CD14-positive monocyte (primary cell): ENCODE results near the gene NOP14. TPM values are rescaled to one million over a fixed set of nuclear protein-coding genes. Genes with fewer than 3 reads are reported as not detected.
A peak's percentile ranks its signal among the peaks of the same experiment; 100 is the strongest.

Experiments used
- DNase-seq, 3 donors: peaks; one replicate each; pipeline ENCODE4 v3.0.0-alpha.2; 2011 to 2022
- H2AFZ ChIP-seq: 2 replicates; pipeline ENCODE4 v1.6.0; 2012; ENCODE audit warnings: mild to moderate bottlenecking, low read depth, low read length, inconsistent platforms; ENCODE audit not compliant: insufficient read depth, poor library complexity, severe bottlenecking
- H3K27ac ChIP-seq, 2 donors: 1 replicate in 1 of 2; 2 replicates in 1 of 2; pipeline ENCODE4 v1.5.1; 2012 to 2013; ENCODE audit warnings: low read length in 2 of 2, control low read depth in 1 of 2, inconsistent platforms in 1 of 2, low read depth in 1 of 2, mild to moderate bottlenecking in 1 of 2
- H3K27me3 ChIP-seq, 2 donors: one replicate each; pipeline versions ENCODE4 v1.6.0 to v1.6.1; 2011 to 2013; ENCODE audit warnings: low read length in 2 of 2; ENCODE audit not compliant: control insufficient read depth in 2 of 2, insufficient read depth in 2 of 2
- H3K36me3 ChIP-seq, 2 donors: replicated peaks in 1 of 2; 1 replicate in 1 of 2; 2 replicates in 1 of 2; pipeline versions ENCODE4 v1.5.1 to v1.6.1; 2012 to 2013; ENCODE audit warnings: low read length in 2 of 2, control low read depth in 1 of 2, inconsistent platforms in 1 of 2, mild to moderate bottlenecking in 1 of 2; ENCODE audit not compliant: insufficient read depth in 2 of 2, control insufficient read depth in 1 of 2
- H3K4me1 ChIP-seq, 2 donors: 1 replicate in 1 of 2; 2 replicates in 1 of 2; pipeline versions ENCODE4 v1.5.1 to v1.6.1; 2012 to 2013; ENCODE audit warnings: low read length in 2 of 2, control low read depth in 1 of 2, inconsistent platforms in 1 of 2, mild to moderate bottlenecking in 1 of 2, moderate library complexity in 1 of 2; ENCODE audit not compliant: insufficient read depth in 2 of 2, control insufficient read depth in 1 of 2
- H3K4me2 ChIP-seq: replicated peaks from 2 replicates; pipeline ENCODE3; 2012; ENCODE audit warnings: low read length, moderate library complexity, mild to moderate bottlenecking; ENCODE audit not compliant: poor library complexity, severe bottlenecking; ENCODE audit errors: extremely low read depth
- H3K4me3 ChIP-seq, 3 experiments: fragments of 200-600 bp in 1 of 3; sonication (generic) in 1 of 3; replicated peaks in 1 of 3; 1 replicate in 2 of 3; 2 replicates in 1 of 3; pipeline ENCODE4 v1.5.1; 2011 to 2013; ENCODE audit warnings: low read length in 3 of 3, mild to moderate bottlenecking in 3 of 3, control low read depth in 2 of 3, low read depth in 2 of 3, inconsistent platforms in 1 of 3, moderate library complexity in 1 of 3
- H3K79me2 ChIP-seq: 2 replicates; pipeline ENCODE4 v1.6.0; 2012; ENCODE audit warnings: mild to moderate bottlenecking, control low read depth, inconsistent platforms, low read length, moderate library complexity; ENCODE audit not compliant: insufficient read depth
- H3K9ac ChIP-seq: 2 replicates; pipeline ENCODE4 v1.6.0; 2017; ENCODE audit warnings: low read length, mild to moderate bottlenecking; ENCODE audit not compliant: insufficient read depth, poor library complexity, severe bottlenecking
- H3K9me3 ChIP-seq, 2 donors: replicated peaks in 1 of 2; 1 replicate in 1 of 2; 2 replicates in 1 of 2; pipeline versions ENCODE4 v1.5.1 to v1.6.1; 2012 to 2013; ENCODE audit warnings: low read length in 2 of 2, control low read depth in 1 of 2; ENCODE audit not compliant: control insufficient read depth in 1 of 2, insufficient read depth in 1 of 2
- H4K20me1 ChIP-seq: 2 replicates; pipeline ENCODE4 v1.6.0; 2012; ENCODE audit warnings: mild to moderate bottlenecking, low read length, control low read depth, moderate library complexity; ENCODE audit not compliant: insufficient read depth
- H3K27ac Mint-ChIP-seq, 7 donors: one replicate each; pipeline ENCODE4 v1.8.0; 2020; ENCODE audit warnings: mild to moderate bottlenecking in 7 of 7, mixed read lengths in 7 of 7, moderate library complexity in 6 of 7, inconsistent platforms in 2 of 7
- H3K27me3 Mint-ChIP-seq, 3 donors: one replicate each; pipeline ENCODE4 v1.8.0; 2021 to 2022; ENCODE audit warnings: low read depth in 3 of 3, mild to moderate bottlenecking in 3 of 3, mixed read lengths in 3 of 3, moderate library complexity in 3 of 3, inconsistent platforms in 1 of 3
- H3K36me3 Mint-ChIP-seq, 2 donors: one replicate each; pipeline ENCODE4 v1.8.0; 2020; ENCODE audit warnings: mixed read lengths in 2 of 2, inconsistent platforms in 1 of 2, mild to moderate bottlenecking in 1 of 2
- H3K4me1 Mint-ChIP-seq: one replicate; pipeline ENCODE4 v1.8.0; 2020; ENCODE audit warnings: mild to moderate bottlenecking, mixed read lengths
- H3K4me3 Mint-ChIP-seq, 2 donors: one replicate each; pipeline ENCODE4 v1.8.0; 2020; ENCODE audit warnings: mild to moderate bottlenecking in 2 of 2, mixed read lengths in 2 of 2, moderate library complexity in 1 of 2
- H3K9me3 Mint-ChIP-seq, 7 donors: one replicate each; pipeline ENCODE4 v1.8.0; 2020 to 2022; ENCODE audit warnings: mixed read lengths in 7 of 7, mild to moderate bottlenecking in 6 of 7, moderate library complexity in 6 of 7, inconsistent platforms in 2 of 7
- CTCF ChIP-seq: fragments of 200-600 bp; IDR thresholded peaks from one replicate; pipeline ENCODE4 v1.8.0; 2022; ENCODE audit warnings: antibody characterized with exemption, mild to moderate bottlenecking
- WGBS: methylation state at CpG from one replicate; pipeline ENCODE4 v1.1.5; 2013; ENCODE audit warnings: missing lambda C conversion rate; ENCODE audit not compliant: insufficient coverage; 5-methylcytosine and 5-hydroxymethylcytosine counted together
- intact Hi-C, 2 donors: fragments of 100-400 bp; cut with micrococcal nuclease; formaldehyde crosslinking; loops; one replicate each; pipeline versions ENCODE4 v1.15.0 to v1.15.1; 2023
- polyA plus RNA-seq, 3 donors: library from polyadenylated mRNA; depleted of rRNA in 1 of 3; unstranded in 2 of 3; stranded (reverse) in 1 of 3; fragments of 300-500 nt in 2 of 3; fragments of >200 nt in 1 of 3; fragmentation: Illumina TruSeq in 2 of 3; gene quantifications; 1 replicate in 2 of 3; 2 replicates in 1 of 3; pipeline ENCODE4 v1.2.3, GENCODE V29; 2012 to 2021

Gene NOP14
- polyA plus RNA-seq, 3 donors = 3.9 to 6.2 (median 4.3) TPM

DNA sequence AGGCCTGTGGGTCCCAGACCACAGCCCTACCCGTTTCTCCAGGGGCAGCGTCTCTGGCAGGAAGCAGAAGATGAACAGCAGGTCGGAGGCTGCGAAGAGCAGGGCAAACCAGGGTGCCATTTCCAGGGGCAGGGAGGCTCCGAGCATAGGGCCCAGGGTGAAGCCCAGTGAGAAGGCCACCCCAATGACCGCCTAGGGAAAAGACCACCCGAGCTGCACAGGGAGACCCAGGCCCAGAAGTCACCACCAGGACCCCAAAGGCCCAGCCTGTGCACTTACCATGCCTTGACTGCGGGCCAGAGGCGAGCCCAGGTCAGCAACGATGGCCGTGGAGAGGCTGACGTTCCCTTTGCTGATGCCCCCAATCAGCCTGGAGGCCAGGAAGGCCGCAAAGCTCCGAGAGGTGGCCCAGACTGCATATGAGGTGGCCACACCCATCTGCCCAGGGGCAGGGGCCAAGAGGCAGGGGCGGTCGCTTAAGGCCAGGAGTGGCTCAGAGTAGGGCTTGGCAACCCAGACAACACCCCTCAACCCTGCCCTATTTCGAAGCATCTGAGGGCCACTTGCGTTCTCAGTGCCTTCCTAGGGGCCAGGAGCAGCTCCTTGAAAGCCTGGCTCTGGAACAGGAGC, 30.8 kb downstream of the NOP14 start:
- Histone ChIP-seq H3K9me3 (no peaks in the 10 kb centered on the region), H3K27ac (peak overlapping the region; percentile 67 to 85), H3K4me3 (peak overlapping the region in 1 of 3 experiments; percentile 69), H3K9ac (peak overlapping the region; percentile 54), H2AFZ (peak overlapping the region; percentile 56), H4K20me1 (peaks cover 67% of the 10 kb centered on the region), H3K36me3 (peaks cover 44 to 49% of the 10 kb centered on the region in 2 donors), H3K27me3 (no peaks in the 10 kb centered on the region), H3K79me2 (peaks cover 68% of the 10 kb centered on the region), H3K4me1 (peaks cover 46% of the 10 kb centered on the region in 2 donors), H3K4me2 (peak overlapping the region; percentile 76)
- H3K36me3 Mint-ChIP-seq = peaks cover 34 to 43% of the 10 kb centered on the region in 2 donors
- H3K27me3 Mint-ChIP-seq = no peaks in the 10 kb centered on the region
- peaks cover 44% of the 10 kb centered on the region for H3K4me1 Mint-ChIP-seq
- peak overlapping the region; percentile 88 to 94 (median 90) for H3K27ac Mint-ChIP-seq
- DNase-seq = no peak
- intact Hi-C loops = loop anchor here (5.0 to 10.0 kb wide), 2 partner anchors 88 to 175 kb away; partner anchors contain the start of genes ADD1 (in 2 of the 2) and TNIP2 (in 2 of the 2)
- no peak for TF ChIP-seq CTCF
- 68% methylated on average over 18 of the region's 18 CpGs for WGBS
- peak overlapping the region; percentile 2 to 84 for H3K4me3 Mint-ChIP-seq
- no peaks in the 10 kb centered on the region for H3K9me3 Mint-ChIP-seq

- DNase-seq = peak; percentile 80 to 90 (median 83)
- peak overlapping the region; percentile 54 for H3K9ac ChIP-seq
- WGBS = 31% methylated on average over 37 of the region's 38 CpGs
- intact Hi-C loops = loop anchor here (5.0 to 10.0 kb wide), 2 partner anchors 87 to 174 kb away; partner anchors contain the start of genes ADD1 (in 2 of the 2) and TNIP2 (in 2 of the 2)
- peak overlapping the region; percentile 56 for H2AFZ ChIP-seq
- peak; percentile 46 for TF ChIP-seq CTCF
- Mint-ChIP-seq H3K36me3 (peaks cover 36 to 43% of the 10 kb centered on the region in 2 donors), H3K4me3 (peak overlapping the region; percentile 9 to 62), H3K9me3 (no peaks in the 10 kb centered on the region), H3K4me1 (peaks cover 40% of the 10 kb centered on the region), H3K27me3 (peaks cover 0 to 3% (median 0%) of the 10 kb centered on the region in 3 donors), H3K27ac (peak overlapping the region; percentile 88 to 94 (median 90))
- H3K9me3 ChIP-seq = no peaks in the 10 kb centered on the region
- H3K27ac ChIP-seq = peak overlapping the region; percentile 67 to 85
- H3K79me2 ChIP-seq = peaks cover 63% of the 10 kb centered on the region
- H3K36me3 ChIP-seq = peaks cover 46 to 49% of the 10 kb centered on the region in 2 donors
- H3K4me1 ChIP-seq = peaks cover 46% of the 10 kb centered on the region in 2 donors
- H3K4me3 ChIP-seq = peak overlapping the region in 1 of 3 experiments; percentile 69
- no peaks in the 10 kb centered on the region for H3K27me3 ChIP-seq
- peak overlapping the region; percentile 76 for H3K4me2 ChIP-seq
- H4K20me1 ChIP-seq = peaks cover 61% of the 10 kb centered on the region
Measured at GRCh38 chr4:2931512-2932301, 31.5 kb downstream of the NOP14 start.
